ENCODE measurements around the gene PRKCZ.

The PRKCZ gene

DNA sequence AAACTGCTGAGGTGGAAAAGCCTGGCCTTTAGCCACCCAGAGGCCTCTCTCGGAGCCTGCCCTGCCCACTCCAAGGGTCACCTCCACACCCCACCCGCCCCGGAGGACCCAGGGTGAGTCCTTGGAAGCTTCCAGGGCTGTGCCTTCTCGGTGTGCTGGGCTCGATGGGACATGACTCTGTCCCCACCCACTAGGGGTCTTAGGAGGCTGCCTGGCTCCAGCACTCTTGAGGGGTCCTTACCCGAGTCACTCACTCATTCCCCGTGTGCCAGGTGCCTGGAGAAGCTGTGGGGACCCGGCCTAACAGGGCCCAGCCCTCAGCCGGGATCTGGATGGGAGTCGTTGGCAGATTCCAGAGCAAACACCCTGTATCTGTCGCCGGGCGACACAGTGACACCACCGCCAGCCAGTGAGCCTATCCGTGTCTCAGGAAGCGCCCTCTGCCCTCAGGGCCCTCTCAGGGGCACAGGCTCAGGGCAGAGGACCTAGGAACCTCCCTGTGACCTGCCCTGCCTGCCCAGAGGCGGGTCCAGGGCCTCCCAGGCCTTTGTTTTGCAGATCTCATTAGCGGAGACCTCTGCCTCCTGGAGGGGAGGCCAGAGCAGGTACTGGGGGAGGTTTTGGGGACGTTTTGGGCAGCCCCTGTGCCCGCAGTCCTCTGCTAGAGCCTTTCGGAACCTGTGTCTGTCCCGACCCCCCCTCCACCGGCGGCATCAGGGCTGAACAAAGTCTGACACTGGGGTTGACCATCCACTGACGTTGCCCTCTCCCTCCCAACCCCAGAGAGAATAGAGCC is 3.1 kb upstream of the PRKCZ start:
- DNase-seq = no peak

DNA sequence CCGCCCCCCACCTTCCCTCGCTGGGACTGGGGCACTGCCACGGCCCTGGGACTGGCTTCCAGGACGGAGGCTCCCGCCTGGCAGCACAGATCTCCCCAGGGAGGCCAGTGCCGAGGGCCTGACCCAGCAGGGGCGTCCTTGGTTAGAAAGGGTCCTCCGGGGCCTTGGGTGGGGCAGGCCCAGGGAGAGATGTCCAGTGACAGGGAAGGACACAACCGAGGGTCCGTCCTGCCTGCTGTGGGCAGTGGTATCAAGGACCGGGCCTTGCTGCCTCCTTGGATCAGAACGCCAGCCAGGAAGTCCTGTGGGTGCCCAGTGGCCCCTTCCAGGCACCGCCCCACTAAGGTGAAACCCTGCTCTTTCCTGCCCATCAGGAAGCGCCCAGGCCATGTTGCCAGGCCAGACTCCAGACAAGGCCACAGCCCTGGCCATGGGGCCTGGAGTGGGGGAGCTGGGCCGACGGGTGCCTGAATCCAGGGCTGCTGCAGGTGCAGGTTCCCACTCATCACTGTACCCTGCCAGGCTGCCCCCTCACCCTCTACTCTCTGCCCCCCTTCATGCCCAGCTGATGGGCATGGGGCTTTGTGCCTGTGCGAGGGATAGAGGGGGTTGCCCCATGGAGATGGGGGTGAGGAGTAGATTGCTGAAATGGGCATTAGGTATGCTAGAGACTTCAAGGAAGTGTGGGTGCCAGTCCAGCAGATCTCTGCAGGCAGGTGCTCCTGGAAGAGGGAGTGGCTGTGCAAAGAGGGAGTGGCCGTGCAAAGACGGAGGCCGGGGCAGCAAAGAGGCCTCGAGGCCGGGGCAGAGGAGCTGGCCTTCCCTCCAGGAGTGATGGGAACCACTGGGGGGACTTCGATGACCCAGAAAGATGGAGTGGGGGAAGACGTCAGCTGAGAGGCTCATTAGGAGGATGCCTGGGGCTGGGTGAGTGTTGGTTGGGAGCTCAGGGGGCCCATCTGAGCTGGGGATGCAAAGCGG is 2.2 kb upstream of the PRKCZ start:
- DNase-seq = no peak

DNA sequence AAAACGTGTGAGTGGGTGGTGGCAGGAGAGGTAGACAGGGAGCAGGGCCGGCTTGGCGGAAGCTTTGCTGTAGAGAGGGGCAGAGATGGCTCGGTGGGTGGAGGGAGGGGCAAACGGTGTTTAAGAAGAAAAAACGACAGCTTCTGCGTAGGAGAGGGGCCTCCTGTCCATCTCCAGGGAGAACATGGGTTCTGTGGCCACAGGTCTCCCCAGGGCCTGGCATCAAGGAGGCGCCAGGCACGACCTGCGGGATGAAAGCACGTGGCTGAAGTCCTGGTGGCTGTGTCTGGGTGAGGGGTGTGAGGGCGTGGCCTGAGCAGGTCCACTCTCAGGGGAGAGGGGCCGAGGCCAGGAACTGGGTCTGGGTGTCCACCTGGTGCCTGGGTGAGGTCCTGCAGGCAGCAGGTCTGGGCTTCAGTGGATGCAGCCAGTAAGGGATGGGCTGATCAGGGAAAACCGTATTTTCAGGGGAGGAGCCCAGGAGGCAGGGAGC is 940 bp upstream of the PRKCZ start:
- DNase-seq = no peak

DNA sequence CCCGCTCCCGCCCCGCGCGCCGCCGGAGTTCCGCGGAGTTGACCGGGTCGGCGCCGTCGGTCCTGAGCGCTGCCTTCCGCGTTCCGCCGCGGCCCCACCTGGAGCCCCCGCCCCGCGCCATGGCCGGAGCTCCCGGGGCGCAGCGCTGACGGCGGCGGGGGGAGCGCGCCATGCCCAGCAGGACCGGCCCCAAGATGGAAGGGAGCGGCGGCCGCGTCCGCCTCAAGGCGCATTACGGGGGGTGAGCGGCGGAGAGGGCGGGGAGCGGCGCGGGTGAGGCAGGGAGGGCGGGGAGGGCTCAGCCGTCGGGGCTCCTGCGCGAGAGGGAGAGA is 216 bp downstream of the PRKCZ start:
- DNase-seq = no peak

DNA sequence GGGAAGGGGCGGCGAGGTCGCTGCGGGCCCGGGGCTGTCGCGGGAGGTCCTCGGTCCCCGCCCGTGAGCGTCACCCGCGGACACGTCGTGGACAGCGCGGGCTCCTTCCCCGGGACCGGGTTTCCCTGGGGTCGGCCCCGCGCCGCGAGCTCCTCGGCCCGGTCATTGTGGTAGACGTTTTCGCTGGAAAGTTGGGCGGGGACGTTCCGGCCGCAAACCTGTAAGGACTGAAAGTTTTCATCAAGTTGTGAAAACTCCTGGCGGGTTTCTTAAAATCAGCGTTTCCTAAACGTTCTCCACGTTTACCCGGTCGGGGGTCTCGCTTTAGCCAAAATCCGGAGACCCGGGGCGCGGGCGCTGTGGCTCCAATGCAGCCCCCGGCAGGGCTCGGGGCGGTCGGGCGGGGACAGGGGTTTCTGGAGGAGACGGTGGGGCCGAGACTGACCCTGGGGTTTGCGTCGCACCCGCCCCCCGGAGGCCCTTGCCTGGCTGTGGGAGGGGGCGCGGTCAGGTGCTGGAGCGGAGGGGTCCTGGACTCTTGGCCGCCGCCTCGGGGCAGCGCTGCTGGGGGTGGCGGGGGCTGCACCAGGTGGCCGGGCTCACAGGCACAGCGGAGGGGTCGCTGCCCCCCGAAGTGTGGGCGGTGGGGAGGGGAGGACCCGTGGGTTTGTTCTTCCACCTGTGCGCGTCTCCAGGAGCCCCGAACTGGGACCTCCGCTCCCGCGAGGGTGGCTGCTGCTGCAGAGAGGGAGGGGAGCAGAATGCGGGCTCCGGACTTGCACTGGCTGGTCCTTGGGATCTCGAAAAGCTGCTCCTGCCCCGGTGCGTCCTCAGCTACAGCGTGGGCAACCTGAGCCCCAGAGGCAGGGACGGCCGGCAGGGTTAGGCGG is 827 bp downstream of the PRKCZ start:
- DNase-seq = no peak

DNA sequence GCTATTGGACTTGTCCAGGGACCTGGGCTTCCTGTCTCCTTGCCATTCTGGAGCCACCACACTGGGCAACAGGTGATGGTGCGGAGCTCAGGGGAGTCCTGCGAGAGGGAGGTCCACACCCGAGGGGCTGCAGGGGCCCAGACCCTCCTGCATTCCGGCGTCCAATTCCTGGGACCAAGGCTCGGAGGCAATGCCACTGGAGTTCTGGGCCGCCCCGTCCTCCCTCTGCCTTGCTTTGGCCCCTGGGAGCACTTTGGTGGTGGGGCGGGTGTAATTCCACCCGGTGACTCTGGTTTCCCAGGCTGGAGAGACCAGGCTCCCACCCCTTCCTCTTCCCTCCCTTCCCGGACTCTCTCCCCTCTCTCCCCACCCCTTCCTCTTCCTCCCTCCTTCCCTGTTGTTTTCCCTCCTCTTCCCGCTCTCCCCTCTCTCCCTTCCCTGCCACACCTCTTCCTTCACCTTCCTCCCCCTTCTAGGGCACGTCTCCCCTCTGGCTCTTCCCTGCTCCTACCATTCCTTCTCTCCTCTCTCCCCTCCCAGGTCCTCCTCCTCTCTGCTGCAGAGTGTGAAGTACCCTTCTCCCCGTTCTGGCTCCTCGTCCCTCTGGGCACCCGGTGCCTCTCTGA is 2.0 kb downstream of the PRKCZ start:
- no peak for DNase-seq

DNA sequence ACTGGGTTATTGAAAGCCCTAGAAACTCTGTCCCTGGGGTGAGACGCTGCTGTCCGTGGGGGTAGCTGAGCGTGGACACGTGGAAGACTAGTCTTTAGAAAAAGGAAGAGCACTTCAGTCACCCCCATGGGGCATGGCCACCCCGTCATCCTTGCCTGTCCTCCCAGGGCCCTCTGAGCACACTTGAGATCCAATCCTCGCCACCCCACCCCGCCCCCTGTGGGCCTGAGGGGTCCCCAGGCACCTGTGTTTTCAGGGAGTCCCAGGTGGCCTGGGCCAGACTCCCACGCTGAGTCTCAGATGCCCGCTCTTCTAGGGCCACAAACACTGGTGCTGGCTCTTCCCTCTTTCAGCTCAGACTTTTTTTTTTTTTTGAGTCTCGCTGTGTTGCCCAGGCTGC is 2.5 kb downstream of the PRKCZ start:
- DNase-seq = no peak

DNA sequence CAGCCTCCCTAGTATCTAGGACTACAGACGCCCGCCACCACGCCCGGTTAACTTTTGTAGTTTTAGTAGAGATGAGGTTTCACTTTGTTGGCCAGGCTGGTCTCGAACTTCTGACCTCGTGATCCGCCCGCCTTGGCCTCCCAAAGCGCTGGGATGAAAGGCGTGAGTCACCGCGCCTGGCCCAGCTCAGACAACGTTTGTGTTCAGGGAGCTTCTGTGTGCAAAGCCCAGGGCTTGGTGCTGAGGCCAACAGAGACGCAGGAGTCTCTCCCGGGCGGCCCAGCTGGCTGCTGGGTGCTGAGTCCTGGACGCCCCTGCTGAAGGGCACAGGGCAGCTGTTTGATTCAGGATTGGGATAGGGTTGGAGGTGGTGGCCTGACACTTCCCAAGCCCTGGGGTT is 3.0 kb downstream of the PRKCZ start:
- no peak for DNase-seq

DNA sequence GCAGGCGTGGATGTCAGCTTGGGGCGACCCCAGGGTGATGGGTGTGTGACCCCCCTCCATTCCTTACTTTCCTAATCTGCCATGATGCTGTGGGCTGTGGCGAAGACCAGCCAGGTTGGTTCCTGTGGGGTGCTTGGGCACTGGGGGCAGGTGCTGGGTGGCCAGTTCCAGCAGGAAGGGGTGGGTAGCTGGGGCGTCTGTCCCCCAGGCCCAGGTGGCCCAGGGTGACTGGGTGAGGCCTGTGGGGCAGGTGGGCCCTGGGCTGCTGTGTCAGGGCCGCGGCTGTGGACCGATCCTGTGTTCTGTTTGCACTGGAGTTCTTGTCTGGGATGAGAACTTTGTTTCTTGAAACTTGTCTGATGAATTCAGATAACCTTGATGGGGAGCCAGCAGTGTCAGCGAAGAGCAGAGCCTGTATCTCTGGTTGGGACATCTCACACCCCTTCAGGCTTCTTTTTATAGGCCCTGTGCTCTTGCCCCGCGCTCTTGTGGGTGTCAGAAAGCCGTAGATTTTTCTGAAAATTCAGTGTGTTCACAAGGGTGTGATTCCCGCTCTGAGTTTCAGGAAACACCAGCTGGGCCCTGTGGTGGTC is 3.7 kb downstream of the PRKCZ start:
- DNase-seq = no peak

DNA sequence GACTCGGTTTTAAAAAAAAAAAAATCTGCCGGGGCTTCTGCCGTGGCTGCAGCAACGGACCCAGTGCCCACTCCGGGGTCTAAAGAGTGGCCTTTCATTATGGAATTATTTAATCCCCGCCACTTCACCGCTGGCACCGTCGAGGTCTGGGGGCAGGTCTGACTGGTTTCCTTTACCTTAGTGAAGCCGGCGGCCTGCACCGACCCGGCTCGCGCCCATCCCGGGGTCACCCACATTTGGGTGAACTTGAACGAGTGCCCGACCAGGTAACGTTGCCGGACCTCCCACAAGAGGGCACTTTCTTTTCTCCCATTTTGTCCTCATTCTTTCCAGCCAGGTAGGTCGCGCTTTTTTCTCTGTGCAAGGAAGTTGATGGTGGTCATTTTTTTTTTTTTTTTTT is 4.3 kb downstream of the PRKCZ start:
- no peak for DNase-seq

DNA sequence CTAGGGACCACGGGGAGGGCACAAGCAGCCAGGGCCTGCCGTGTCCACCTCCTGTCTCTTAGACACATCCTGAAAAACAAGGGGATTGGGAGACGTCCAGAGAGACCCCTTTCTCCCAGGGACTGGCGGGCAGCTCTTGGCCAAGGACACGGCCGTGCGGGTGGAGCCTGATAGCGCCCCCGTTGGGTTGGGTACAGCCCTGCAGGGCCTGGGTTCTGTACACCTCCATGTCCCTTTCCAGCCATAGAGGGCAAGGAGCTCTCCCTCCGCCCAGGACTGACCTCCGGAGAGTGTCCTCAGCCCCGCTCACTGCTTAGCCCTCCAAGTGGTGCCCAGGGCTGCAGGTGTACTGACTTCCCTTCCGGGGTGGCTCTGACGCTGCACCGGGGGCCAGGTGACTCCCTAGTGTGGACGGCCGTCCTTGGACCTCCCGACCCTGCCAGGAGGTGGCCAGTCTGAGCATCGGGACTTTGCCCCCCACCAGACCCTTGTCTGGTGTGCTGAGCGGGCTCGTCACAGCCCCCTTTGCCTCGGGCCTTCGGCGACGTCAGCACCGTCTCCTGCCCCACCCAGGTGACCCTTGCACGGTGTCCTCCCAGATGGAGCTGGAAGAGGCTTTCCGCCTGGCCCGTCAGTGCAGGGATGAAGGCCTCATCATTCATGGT is 5.8 kb downstream of the PRKCZ start:
- no peak for DNase-seq

DNA sequence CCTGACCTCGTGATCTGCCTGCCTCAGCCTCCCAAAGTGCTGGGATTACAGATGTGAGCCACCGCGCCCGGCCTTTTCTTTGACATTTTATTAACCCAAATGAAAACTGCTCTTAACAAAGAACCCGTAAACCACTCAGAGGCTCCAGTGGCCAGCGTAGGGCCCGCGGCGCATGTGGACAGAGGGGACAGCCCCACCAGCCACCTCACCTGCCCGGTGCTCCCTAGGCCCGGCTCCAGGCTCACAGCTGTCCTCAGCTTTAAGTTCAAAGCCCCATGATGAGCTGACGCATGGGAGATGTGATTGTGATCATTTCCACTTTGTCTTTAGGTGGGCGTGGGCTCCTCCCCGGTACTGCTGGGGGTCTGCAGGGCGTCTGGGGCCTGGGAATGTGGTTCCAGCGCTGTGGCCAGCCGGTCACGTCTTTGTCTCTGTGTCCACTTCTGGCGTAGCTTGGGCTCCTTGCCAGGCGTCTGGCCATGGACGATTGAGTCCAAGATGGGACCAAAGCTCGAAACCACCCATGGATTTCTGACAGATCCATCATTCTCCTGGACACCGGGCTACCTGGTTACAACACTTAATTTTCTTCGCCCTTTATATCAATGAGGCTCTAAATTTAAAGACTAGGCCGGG is 6.9 kb downstream of the PRKCZ start:
- no peak for DNase-seq

DNA sequence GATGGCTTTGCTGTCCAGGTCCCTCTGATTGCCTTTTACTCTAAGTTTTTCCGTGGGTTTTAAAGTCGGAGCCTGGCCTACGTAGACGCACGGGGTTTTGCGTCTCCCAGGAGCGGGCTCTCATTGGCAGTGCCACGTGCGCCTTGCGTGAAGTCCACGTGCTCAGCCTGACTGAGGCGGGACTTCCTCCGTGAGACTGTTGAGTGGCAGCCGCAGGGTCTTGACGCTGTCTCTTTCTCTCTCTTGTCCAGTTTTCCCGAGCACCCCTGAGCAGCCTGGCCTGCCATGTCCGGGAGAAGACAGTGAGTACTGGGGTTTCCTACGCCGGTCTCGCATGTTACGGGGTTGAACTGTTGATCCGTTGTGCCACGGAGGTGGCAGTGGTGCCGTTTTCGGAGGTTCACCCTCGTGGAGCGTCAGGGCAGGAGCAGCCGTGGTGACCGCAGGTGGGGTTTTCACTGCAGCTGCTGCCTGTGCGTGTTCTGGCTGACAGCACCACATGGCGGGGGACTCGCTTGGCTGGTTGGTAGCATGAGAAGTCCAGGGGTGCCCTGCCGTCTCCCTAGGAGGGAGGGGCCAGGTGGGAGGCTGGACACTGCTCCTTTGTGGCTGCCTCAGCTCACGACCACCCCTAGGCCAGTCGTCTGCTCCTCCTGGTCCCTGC is 9.2 kb downstream of the PRKCZ start:
- no peak for DNase-seq

DNA sequence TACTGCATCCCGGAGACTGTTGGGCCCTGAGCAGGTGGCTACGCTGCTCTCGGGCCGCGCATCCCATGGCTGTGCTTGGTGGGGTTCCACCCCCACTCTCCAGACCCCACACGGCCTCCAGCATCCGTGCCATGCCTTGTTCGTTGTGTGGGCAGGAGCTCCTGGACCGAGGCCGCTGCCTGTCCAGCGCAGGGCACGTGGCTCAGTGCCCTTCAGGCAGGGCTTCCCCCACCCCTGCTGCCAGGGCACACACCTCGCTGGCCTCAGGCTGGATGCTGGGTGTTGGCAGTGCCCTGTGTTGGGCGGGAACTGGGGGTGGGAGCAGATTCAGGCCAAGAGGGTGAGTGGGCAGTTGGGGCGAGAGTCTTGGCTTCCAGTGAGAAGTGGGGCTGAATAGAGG is 9.9 kb downstream of the PRKCZ start:
- no peak for DNase-seq

DNA sequence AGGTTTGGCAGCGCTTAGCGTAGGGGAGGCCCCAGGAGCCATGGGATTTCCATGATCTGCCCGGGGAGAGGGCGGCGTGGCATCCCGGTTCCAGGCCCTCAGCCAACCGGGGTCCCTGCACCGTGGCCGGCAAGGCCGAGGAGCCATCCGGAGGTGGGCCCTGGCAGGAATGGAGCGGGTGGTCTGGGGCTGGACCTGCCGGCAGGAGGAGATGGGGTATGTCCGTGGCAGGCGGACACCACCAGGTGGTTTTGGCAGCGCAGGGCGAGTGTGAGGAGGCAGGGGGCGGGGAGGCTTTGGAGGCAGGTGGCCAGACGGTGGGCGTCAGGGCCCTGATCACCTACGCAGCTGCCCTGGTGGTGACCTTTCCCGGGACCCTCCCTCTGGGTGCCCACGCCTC is 10.3 kb downstream of the PRKCZ start:
- DNase-seq = no peak

DNA sequence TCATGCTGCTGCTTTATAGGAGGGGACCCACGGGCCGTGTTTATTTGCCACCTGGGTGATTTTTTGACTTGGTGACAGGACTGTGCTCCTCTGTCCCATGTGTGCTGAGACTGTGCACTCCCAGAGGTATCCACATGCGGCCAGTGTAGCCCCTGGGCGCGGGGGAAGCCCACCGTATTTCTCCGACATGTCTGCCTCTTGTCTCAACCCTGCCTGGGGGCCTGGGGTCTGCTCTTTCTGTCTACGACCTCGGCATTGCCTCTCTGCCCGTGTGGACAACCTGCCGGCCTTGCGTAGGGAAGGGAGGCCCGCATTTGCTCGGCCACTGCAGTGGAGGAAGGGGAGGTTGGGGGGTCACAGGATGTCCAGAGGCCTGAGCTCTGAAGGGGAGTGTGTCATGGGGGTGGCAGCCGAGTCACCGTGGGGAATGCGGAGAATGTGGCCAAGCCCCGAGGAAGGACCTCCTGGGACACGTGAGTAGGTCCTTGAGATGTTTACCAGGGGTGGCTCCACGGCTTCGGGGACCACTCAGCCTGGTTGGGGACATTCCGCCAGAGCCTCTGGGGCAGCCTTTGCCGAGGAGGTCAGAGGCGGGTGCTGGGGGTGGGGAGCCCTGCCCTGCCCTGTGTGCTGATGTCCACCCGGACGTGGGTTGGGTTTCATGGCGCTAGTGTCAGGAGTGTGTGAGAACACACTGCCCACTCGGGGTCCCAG is 11.0 kb downstream of the PRKCZ start:
- no peak for DNase-seq

DNA sequence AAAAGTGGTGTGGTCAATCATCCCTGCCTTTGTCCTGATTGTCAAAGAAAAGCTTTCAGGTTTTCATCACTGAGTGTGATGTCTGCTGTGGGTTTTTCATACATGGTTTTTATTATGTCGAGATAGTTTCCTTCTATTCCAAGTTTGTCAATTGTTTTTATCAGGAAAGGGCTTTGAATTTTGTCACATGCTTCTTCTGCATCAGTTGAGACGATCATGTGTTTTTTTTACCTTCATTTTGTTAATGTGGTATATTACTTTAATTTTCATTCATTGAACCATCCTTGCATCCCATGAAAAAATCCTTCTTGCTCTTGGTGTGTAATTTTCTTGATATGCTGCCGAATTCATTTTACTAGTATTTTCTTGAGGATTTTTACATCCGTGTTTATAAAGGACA is 15.5 kb downstream of the PRKCZ start:
- no peak for DNase-seq

DNA sequence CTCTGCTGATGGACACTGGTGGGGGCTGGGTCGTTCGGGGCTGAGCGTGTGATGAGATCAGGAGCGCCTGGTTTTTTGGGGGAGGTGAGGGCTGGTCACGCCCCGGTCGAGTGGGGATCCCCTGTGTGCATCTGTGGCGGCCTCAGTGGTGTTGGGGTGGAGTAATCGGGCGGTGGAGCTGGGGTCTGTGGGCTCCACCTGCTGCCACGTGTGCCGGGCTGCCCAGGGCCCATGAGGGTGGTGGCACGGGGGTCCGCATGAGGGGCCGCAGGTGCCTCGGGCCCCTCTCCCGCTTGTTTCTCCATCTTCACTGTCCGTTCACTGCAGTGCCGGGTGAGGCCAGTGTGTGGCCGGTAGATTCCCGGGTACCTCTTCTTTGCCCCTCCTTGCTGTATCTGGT is 17.2 kb downstream of the PRKCZ start:
- no peak for DNase-seq

DNA sequence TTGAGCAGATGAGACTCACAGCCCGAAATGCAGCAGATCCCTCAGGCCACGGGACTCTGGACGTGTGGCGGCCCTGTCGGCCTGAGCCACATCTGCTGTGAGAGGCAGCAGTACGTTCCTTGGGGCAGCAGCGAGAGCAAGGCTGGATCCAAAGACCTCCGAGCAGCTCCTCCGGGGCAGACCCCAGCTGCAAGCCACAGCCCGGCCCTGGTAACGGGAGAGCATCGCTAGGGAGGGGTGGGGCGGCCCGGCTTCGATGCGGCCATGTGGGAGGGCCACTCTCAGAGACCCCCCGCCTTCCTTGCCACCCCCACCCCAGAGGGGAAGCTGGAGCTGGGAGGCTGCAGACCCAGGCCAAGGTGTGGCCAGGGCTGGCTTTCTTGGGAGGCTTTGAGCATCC is 17.8 kb downstream of the PRKCZ start:
- DNase-seq = no peak

DNA sequence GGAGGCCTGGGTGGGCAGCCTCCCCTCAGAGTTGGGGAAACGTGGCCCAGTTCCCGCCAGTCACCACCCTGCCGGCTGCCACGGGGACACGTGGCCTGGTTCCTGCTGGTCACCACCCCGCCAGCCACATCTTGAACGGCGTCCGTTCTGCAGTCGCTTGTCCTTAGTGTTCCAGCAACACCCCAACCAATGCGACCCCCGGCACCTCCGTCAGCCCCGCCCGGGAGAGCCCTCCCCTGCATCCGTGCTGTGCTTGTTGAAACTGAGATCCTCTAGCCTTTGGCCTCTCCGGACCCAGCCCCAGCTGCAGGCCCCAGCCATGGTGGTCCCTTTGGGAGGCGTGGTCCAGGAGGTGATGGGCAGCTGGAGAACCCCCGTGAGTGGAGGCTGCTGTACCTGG is 18.7 kb downstream of the PRKCZ start:
- DNase-seq = no peak

Data from Kasumi-1 (cell line).